Measurements from ENCODE around the gene POLR3F.
"Not testable (repeated sequence)": the region's sequence is repeated elsewhere in the genome, so short reads cannot be mapped to it uniquely, and the experiment has no call there.

The POLR3F gene

GRCh38 chr20:18504479-18505060 is 37.4 kb downstream of the POLR3F start:
- no peak for DNase-seq (ENCODE audit: low spot score)

GRCh38 chr20:18506744-18507143 is 39.6 kb downstream of the POLR3F start:
- no peak for DNase-seq (ENCODE audit: low spot score)

- DNase-seq (ENCODE audit: low spot score) = peak; percentile 98
Observed at GRCh38 chr20:18507218-18508191, 40.3 kb downstream of the POLR3F start, which contains the start of gene SEC23B. SEC23B (plus strand) TSS chr20:18507940; CDS start chr20:18510836, 2,896 bp downstream.

GRCh38 chr20:18511571-18511970 is 44.4 kb downstream of the POLR3F start:
- no peak for DNase-seq (ENCODE audit: low spot score)

- DNase-seq (ENCODE audit: low spot score) = no peak
Observed at GRCh38 chr20:18513208-18513607, 46.0 kb downstream of the POLR3F start.

GRCh38 chr20:18514127-18514526 is 46.9 kb downstream of the POLR3F start:
- DNase-seq (ENCODE audit: low spot score) = no peak

- no peak for DNase-seq (ENCODE audit: low spot score)
Observed at GRCh38 chr20:18515973-18516372, 48.8 kb downstream of the POLR3F start.

GRCh38 chr20:18522066-18522465 is 54.9 kb downstream of the POLR3F start:
- DNase-seq (ENCODE audit: low spot score) = not testable (repeated sequence)

- DNase-seq (ENCODE audit: low spot score) = no peak
Observed at GRCh38 chr20:18523066-18523465, 55.9 kb downstream of the POLR3F start.

- peak; percentile 21 for DNase-seq (ENCODE audit: low spot score)
Observed at GRCh38 chr20:18524646-18525045, 57.5 kb downstream of the POLR3F start.

GRCh38 chr20:18526761-18527160 is 59.6 kb downstream of the POLR3F start:
- DNase-seq (ENCODE audit: low spot score) = not testable (repeated sequence)

- DNase-seq (ENCODE audit: low spot score) = no peak
Observed at GRCh38 chr20:18527339-18527738, 60.1 kb downstream of the POLR3F start.

- peak; percentile 29 for DNase-seq (ENCODE audit: low spot score)
Observed at GRCh38 chr20:18527836-18528235, 60.6 kb downstream of the POLR3F start.

GRCh38 chr20:18529041-18529440 is 61.9 kb downstream of the POLR3F start:
- DNase-seq (ENCODE audit: low spot score) = no peak

GRCh38 chr20:18532626-18533025 is 65.4 kb downstream of the POLR3F start:
- no peak for DNase-seq (ENCODE audit: low spot score)

GRCh38 chr20:18533491-18533890 is 66.3 kb downstream of the POLR3F start:
- DNase-seq (ENCODE audit: low spot score) = no peak

GRCh38 chr20:18533978-18534644 is 66.9 kb downstream of the POLR3F start:
- no peak for DNase-seq (ENCODE audit: low spot score)

All from hepatic stellate cell (primary cell).